ENCODE results near the gene ADGRD1.

DNA sequence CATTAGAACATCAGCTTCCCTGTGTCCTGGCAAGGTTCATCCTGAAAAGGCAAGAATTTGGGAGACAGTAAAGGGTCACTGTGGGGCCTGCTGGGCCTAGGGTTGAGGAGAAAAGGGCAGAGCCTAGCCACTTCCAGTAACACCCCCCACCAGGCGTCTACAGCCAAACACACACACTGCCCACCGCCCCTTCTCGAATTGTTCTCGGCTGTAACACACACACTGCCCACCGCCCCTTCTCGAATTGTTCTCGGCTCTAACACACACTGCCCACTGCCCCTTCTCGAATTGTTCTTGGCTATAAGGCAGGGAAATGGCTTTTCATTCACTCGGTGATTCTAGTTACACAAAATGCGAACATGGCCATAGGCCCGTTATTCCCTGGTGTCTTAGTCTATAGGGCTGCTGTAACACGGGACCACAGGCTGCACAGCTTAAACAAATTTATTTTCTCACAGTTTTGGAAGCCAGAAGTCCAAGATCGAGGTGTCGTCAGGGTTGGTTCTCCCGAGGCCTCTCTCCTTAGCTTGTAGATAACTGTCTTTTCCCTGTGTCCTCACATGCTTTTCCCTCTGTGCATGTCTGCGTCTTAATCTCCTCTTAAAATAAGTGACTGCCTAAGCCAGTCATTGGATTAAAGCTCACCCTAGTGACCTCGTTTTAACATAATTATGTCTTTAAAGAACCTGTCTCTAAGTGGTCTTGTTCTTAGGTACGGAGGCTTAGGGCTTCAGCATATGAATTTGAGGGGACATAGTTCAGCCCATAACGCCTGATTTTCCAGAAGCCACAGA lies 171.0 kb downstream of the ADGRD1 start:
- TF ChIP-seq EP300 (IDR thresholded peaks at IDR 0.05; ENCODE audit: borderline replicate concordance in 1 of 2, low read depth in 1 of 2, low read length in 1 of 2), result no peak
- no peak for TF ChIP-seq RCOR1 (IDR thresholded peaks at IDR 0.05; ENCODE audit: low read length)
- TF ChIP-seq CTCF (IDR thresholded peaks at IDR 0.05), result no peak
- no peak for TF ChIP-seq POLR2AphosphoS5 (IDR thresholded peaks at IDR 0.05; ENCODE audit: low read depth, low read length)
- no peak for TF ChIP-seq USF1 (IDR thresholded peaks at IDR 0.05; ENCODE audit: borderline replicate concordance, low read depth)
- no peak for TF ChIP-seq SMC3 (IDR thresholded peaks at IDR 0.05; ENCODE audit: low read depth, low read length)
- no peak for TF ChIP-seq RFX5 (IDR thresholded peaks at IDR 0.05; ENCODE audit: low read length)
- TF ChIP-seq FOXM1 (IDR thresholded peaks at IDR 0.05; ENCODE audit: low read depth), result no peak
- TF ChIP-seq, protein P1, sequence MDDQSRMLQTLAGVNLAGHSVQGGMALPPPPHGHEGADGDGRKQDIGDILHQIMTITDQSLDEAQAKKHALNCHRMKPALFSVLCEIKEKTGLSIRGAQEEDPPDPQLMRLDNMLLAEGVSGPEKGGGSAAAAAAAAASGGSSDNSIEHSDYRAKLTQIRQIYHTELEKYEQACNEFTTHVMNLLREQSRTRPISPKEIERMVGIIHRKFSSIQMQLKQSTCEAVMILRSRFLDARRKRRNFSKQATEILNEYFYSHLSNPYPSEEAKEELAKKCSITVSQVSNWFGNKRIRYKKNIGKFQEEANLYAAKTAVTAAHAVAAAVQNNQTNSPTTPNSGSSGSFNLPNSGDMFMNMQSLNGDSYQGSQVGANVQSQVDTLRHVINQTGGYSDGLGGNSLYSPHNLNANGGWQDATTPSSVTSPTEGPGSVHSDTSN (IDR thresholded peaks at IDR 0.05), result no peak
- TF ChIP-seq, protein P2, sequence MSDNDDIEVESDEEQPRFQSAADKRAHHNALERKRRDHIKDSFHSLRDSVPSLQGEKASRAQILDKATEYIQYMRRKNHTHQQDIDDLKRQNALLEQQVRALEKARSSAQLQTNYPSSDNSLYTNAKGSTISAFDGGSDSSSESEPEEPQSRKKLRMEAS (IDR thresholded peaks at IDR 0.05; ENCODE audit: low read depth), result no peak
- no peak for TF ChIP-seq FOSL2 (IDR thresholded peaks at IDR 0.05; ENCODE audit: borderline replicate concordance, low read depth)
- no peak for TF ChIP-seq RXRA (IDR thresholded peaks at IDR 0.05; ENCODE audit: borderline replicate concordance, low read depth)
- no peak for TF ChIP-seq GABPA (IDR thresholded peaks at IDR 0.05; ENCODE audit: low read depth)

Measured in SK-N-SH (cell line).